Thyroid gland (tissue), 4 donors: ENCODE measurements around the gene NAV2.

Experiments
- CTCF ChIP-seq, 6 experiments: fragments of 200-600 bp in 3 of 6; fragments of 450-650 bp in 3 of 6; sonication (generic) in 3 of 6; IDR thresholded peaks; one replicate each; pipeline ENCODE4 v1.5.1; 2016 to 2019; ENCODE audit warnings: antibody characterized with exemption in 6 of 6, mild to moderate bottlenecking in 2 of 6, inconsistent platforms in 1 of 6, moderate library complexity in 1 of 6
- POLR2A ChIP-seq, 2 donors: fragments of 450-650 bp; IDR thresholded peaks; one replicate each; pipeline ENCODE4 v1.6.1; 2017; ENCODE audit warnings: antibody characterized with exemption in 2 of 2, mild to moderate bottlenecking in 2 of 2, moderate library complexity in 1 of 2

GRCh38 chr11:19718051-19718450 lies 5.4 kb downstream of the NAV2 start:
- TF ChIP-seq POLR2A (IDR thresholded peaks at IDR 0.05) (no peak), CTCF (IDR thresholded peaks at IDR 0.05) (no peak)
